HG03045 (cell line): ENCODE data around the gene MBD3L4.
"Not testable (repeated sequence)": the region's sequence is repeated elsewhere in the genome, so short reads cannot be mapped to it uniquely, and the experiment has no call there.

Source experiments
- ATAC-seq: cut with Tn5 transposase; IDR thresholded peaks from one replicate; pipeline ENCODE4 v1.9.1; 2021; ENCODE audit warnings: mild to moderate bottlenecking, moderate library complexity; ENCODE audit not compliant: unreplicated experiment

Gene MBD3L4

DNA sequence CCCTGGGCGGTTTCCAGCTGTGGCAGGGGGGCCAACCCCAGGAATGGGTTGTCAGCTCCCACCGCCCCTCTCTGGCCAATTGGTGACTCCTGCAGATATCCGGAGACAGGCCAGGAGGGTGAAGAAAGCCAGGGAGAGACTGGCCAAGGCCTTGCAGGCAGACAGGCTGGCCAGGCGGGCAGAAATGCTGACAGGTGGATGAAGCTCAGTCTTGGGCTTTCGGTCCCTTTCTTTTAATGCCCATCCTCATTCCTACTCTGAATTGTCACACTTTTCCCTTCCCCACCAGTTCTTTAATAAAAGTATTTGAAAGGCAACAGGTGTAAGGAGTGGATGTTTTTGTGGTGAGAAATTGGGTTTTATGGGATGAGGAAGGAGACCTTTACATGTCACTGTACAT is 11.4 kb upstream of the MBD3L4 start:
- not testable (repeated sequence) for ATAC-seq

DNA sequence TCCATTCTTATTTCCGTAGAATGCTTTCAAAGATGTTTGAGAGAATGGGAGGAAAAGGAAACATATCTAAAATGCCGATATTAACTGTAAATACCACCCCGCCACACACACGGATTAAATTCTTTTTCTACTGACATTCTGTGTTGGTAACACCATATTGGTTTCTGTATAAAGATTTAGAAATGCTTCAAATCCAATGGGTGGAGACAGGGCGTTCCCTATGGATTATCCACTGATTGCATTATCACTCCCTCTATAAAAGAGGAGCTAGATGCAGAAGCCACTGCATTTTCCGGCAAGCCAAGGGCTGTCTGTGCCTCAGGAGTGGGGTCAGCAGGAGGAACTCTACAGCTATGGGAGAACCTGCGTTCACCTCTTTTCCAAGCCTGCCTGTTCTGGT is 9.0 kb upstream of the MBD3L4 start, which contains the start of gene MBD3L2:
Gene MBD3L2 (plus strand): TSS at position 301 of the 400 bp plus-strand sequence. CDS start 53 bp downstream, at position 354.
- ATAC-seq, result not testable (repeated sequence)

GRCh38 chr19:7041563-7041962 is 1.6 kb upstream of the MBD3L4 start:
- ATAC-seq, result not testable (repeated sequence)

DNA sequence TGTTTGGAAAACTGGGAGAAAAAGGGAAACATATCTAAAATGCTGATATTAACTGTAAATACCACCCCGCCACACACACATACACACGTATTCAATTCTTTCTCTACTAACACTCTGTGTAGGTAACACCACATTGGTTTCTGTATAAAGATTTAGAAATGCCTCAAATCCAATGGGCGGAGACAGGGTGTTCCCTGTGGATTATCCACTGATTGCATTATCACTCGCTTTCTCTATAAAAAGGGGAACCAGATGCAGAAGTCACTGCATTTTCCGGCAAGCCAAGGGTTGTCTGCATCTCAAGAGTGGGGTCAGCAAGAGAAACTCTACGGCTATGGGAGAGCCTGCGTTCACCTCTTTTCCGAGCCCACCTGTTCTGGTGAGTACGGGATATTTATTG is 9.7 kb downstream of the MBD3L4 start, which contains the start of gene MBD3L5:
Gene MBD3L5 (plus strand): TSS at position 301 of the 400 bp plus-strand sequence. CDS start 34 bp downstream, at position 335.
- ATAC-seq, result not testable (repeated sequence)

DNA sequence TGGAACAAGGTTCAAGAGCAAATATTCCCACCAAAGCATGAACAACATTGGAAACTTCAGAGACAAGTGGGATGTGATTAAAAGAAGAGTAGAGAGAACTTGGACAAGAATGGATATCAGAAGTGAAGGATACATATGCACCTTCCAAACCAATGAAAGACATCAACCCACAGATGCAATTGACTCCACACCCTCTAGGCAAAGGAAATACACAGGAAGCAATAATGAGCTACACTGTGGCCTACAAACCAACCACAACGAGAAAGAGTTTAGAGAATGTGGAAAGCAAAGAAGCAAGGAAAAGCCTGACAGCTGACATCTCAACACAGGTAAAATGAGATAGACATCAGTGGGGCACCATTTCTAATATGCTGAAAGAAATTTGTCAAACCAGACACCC is 11.2 kb downstream of the MBD3L4 start:
- not testable (repeated sequence) for ATAC-seq

- not testable (repeated sequence) for ATAC-seq
Measured at GRCh38 chr19:7021331-7021730, 18.6 kb downstream of the MBD3L4 start, which contains the start of gene MBD3L2B. Gene MBD3L2B (minus strand): TSS chr19:7021431. CDS start chr19:7021397, 34 bp downstream.

- ATAC-seq, result no peak
Measured at GRCh38 chr19:7018828-7019227, 21.2 kb downstream of the MBD3L4 start.

DNA sequence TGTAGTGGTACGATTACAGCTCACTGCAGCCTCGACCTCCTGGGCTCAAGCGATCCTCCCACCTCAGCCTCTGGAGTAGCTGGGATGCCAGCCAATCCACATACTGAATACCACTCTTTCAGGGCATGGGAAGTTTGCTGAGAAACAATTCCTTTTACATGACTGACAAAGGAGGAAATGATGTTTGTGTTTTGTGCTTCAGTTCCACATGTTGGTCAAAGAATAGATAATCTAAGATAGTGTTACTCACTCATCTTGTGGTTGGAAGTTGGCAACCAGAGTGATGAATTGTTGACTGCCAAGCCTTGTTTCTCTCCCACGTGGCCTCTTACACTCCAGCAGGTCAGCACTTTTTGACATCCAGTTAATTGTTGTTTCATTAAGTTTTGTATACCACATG is 26.3 kb downstream of the MBD3L4 start:
- ATAC-seq, result no peak

DNA sequence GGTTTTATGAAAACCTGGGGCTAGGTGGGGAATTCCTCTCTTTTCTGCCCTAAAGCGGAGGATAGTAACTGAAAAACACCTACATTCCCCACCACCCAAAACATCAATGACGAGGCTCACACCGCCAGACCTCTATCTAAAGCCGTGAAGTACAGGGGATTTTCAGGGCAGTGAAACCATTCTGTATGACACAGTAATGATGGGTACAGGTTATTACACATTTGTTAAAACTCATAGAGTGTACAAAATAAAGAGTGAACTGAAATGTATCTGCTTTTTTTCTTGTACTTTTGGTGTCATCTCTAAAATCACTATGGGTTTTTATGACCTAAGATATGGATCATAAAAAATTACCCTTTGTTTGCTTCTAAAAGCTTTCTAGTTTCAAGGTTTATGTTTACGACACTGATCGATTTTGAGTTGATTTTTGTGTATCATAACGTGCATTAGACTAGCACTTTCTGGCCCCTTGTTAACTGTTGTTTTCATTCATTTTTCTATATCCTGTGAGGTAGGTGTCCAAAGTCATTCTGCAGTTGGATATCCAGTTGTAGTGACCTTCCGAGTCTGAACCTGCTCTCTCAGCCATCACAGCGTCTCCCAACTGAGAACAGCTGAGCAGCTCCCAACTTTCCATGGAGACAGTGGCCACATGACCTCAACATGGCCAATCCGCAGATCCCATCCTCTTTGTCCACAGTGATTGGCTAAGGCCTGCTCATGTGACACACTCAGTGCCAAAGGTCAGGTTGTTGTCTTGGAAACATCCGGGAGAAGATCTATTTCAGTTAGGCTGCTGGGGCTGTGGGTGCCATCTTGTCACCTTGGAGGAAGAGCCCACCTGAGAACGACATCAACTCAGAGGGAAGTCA is 29.0 kb downstream of the MBD3L4 start:
- no peak for ATAC-seq

DNA sequence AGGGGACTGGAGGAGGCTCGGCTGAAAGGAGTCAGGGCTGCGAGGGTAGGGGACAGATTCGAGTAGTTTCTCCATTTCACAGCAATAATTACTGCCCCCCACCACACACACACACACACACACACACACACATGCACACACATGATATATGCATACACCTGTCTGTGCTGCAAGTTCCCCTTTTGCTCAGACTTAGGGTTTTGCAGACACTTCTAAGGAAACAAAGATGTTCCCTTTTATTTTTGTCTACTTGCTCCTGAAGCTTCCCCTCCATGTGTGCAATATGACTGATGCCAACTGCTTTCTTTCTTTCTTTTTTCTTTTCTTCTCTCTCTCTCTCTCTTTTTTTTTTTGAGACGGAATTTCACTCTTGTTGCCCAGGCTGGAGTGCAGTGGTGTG is 32.1 kb downstream of the MBD3L4 start:
- ATAC-seq, result no peak

GRCh38 chr19:7006135-7006704 is 33.8 kb downstream of the MBD3L4 start:
- ATAC-seq, result no peak

DNA sequence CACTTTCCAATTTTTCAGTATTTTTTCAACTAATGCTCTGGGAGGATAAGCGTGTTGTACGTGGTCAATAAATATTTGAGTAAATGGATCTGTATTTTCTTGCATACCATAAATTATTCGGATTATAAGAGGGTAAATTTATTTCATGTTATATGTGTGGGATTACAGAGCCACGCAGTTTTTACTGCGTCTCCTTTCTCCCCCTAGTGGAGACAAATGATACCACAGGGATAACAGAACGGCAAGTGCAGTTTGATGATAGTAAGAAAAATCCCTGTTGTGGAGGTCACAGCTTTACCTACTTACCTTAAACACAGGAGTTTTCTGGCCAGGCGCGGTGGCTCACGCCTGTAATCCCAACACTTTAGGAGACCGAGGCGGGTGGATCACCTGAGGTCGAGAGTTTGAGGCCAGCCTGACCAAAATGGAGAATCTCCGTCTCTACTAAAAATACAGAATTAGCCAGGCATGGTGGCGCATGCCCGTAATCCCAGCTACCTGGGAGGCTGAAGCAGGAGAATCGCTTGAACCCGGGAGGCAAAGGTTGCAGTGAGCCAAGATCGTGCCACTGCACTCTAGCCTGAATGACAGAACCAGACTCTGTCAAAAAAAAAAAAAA is 35.6 kb downstream of the MBD3L4 start:
- ATAC-seq, result no peak

- no peak for ATAC-seq
Measured at GRCh38 chr19:7000816-7001215, 39.2 kb downstream of the MBD3L4 start.

GRCh38 chr19:7000333-7000732 is 39.6 kb downstream of the MBD3L4 start:
- ATAC-seq, result no peak

DNA sequence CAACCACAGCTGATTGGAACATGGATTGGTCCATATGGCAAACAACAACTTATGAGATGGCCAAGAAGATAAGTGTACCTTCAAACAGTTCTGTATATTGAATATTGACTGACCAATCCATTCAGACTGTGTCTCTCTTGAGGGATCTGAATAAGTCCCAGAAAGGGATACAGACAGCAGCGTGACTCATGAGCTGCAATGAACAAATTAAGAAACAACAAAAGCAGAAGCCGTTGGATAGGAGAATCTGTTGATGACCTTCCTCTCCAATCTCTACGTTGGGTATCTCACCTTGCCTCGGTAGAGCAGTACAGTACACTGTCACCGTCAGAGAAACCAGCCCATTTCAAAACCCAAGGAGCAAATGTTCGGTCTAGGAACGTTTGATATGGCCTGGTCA is 40.0 kb downstream of the MBD3L4 start:
- ATAC-seq, result no peak

DNA sequence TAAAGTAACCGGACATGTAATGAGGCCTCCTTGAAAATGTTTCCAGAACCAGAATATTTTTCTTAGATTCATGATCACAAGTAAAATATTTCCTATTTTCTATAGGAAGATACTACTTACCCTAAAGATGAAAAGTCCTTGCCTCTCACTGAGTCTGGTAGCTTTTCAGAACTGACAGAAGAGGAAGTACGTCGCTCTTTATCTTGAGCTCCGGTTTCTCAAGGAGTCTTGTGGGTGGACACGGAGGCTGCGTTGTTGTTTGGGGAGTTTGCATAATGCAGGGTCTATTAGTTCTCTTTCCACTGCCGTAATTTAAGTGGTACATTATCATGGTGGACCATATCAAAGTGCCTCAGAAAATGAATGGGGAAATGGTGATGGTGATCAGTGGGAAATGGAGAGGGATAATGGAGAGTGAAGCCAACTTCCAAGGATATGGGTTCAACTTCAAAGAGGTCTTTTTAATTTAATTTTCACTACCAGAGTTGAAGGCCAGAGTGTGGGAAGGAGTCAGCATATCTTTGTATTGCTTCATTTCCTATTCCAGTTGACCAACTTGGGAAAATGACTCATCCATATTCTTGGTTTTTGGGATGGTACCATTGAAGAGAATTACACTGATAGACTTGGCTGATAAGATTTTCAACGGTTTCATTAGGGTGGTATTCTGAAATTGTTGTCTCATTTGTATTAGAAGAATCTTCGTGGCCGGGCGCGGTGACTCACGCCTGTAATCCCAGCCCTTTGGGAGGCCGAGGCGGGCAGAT is 42.1 kb downstream of the MBD3L4 start:
- no peak for ATAC-seq

DNA sequence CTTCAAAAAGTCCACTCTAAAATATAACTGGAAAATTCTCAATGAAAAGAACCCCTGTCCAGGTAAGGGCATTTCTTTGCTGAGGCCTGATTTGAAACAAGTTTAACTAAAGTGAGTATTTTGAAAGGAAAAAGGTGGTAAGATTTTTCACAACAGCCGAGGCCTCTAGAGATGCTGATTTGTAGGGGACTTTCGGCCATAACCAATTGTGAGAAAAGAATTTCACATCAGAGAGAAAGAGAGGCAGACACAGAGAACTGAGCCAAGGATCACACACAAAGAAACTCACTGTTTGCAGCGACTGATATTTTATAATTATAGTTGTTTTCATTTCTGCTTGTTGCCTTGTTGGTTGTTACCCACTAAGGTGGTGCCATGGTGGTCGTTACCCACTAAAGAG is 43.2 kb downstream of the MBD3L4 start:
- ATAC-seq, result no peak

DNA sequence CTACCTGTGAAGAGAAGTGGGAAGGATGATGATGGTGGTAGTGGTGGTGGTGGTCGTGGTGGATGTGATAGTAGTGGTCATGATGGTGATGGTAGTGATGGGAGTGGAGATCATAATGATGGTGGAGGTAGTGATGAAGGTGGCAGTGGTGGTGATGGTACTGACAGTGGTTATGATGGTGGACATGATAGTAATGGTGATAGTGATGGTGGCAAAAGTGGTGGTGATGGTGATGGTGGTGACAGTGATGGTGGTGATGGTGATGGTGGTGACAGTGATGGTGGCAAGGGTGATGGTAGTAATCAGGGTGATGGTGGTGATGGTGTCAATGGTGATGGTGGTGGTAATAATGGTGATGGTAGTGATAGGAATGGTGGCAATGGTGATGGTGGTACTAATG is 44.9 kb downstream of the MBD3L4 start:
- no peak for ATAC-seq

DNA sequence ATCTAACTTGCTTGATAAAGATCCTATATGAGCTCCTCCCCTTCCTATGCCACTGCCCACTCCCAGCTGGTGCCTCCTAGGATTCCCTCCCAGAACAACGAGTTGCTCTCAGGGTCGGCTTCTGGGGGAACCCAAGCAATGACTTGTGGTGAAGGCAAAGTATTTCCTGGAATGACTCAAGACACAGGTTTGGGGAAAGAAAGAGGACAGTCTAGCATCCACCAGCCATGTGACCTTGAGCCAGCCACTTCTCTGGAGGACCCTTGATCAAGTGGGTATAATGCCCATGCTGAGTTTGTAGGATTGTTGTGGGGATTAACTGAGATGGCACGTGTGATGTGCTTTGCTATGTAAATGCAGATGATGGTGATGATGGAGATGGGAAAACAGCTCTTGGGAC is 51.7 kb downstream of the MBD3L4 start:
- ATAC-seq, result no peak

GRCh38 chr19:6987850-6988249 is 52.1 kb downstream of the MBD3L4 start:
- ATAC-seq, result no peak
